HEK293T (cell line): ENCODE measurements around the gene ZBTB9.

ENCODE experiments used
- FOXA1 ChIP-seq: fragments of 450-650 bp; IDR thresholded peaks from 2 replicates; pipeline ENCODE4 v1.6.1; 2016; ENCODE audit warnings: mild to moderate bottlenecking
- FOXK2 ChIP-seq: fragments of 450-650 bp; IDR thresholded peaks from 2 replicates; pipeline ENCODE4 v1.6.1; 2016; ENCODE audit warnings: mild to moderate bottlenecking
- SUZ12 ChIP-seq: fragments of 450-650 bp; IDR thresholded peaks from 2 replicates; pipeline ENCODE4 v1.6.1; 2016; ENCODE audit warnings: mild to moderate bottlenecking
- TF ChIP-seq, protein P1 (sequence below): fragments of 450-650 bp; IDR thresholded peaks from 2 replicates; pipeline ENCODE4 v1.6.1; 2016

DNA sequence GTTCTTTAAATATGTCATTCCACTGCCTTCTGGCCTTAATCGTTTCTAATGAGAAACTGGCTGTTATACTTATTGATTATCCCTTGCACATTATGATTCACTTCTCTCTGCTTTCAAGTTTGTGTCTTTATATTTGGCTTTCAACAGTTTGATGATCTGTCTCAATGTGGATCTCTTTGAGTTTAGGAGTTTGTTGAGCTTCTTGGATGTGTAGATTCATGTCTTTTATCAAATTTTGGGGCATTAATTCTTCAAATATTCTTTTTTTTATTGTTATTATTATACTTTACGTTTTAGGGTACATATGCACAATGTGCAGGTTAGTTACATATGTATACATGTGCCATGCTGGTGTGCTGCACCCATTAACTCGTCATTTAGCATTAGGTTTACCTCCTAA is 29.3 kb downstream of the ZBTB9 start:
- TF ChIP-seq, protein P1, sequence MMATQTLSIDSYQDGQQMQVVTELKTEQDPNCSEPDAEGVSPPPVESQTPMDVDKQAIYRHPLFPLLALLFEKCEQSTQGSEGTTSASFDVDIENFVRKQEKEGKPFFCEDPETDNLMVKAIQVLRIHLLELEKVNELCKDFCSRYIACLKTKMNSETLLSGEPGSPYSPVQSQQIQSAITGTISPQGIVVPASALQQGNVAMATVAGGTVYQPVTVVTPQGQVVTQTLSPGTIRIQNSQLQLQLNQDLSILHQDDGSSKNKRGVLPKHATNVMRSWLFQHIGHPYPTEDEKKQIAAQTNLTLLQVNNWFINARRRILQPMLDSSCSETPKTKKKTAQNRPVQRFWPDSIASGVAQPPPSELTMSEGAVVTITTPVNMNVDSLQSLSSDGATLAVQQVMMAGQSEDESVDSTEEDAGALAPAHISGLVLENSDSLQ: no peak
- TF ChIP-seq SUZ12: no peak
- TF ChIP-seq FOXK2: no peak
- TF ChIP-seq FOXA1: no peak
